Fibroblast of skin of back (primary cell): ENCODE results near the gene HRG.

ENCODE experiments used
- DNase-seq: peaks from one replicate; pipeline ENCODE4 v3.0.0-alpha.2; 2013

Gene HRG

DNA sequence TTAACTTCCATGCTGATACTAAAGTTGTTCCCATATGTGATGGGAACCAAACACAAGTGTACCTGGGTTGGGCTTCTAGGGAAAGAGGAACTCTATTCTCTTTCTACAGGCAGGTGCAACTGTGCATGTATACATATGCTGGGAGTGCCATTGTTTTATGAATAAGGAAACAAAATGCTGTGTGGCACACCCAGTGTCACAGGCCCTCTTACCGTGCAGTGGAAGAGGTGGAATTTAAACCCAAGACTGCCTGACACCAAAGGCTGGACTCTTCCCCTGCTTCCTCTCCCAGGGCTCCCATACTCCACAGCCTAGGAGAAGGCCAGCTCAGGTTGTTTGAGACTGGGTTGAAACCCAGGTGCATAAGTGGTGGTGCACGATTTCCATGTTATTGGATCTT, 27.6 kb upstream of the HRG start:
- DNase-seq, result no peak

DNA sequence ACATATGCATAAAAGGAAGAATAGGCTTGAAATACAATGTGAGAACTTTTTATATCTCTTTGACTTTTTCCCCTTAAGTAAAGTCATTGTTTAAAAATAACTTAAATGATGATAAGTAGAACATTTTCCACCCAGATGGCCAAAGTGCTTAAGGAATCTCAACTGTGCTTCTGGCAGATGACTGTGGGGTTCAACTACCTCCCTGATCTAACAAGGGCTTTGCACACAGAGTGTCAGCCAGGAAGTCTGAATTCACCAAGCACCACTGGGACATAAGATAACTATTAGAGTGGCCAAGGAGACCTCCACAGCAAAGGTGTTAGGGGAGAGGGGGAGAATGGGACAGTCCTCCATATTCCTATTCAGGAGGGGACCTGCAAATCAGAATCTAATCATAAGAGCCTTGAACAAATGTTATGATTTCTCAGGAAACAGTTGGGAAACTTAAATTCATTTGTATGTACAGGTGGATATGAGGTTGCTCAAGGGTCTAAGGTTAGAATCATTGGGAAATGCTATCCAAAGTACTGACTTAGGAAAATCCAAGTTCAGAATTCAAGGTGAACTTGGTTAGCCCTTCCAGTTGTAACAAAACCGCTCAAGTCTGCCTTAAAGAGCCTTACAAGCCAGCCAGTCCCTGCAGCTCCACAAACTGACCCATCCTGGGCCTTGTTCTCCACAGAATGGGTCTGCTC, 25.9 kb upstream of the HRG start, which contains the start of gene FETUB:
FETUB (plus strand) TSS at position 622 of the 695 bp plus-strand sequence; CDS start at position 684, 62 bp downstream.
- no peak for DNase-seq

DNA sequence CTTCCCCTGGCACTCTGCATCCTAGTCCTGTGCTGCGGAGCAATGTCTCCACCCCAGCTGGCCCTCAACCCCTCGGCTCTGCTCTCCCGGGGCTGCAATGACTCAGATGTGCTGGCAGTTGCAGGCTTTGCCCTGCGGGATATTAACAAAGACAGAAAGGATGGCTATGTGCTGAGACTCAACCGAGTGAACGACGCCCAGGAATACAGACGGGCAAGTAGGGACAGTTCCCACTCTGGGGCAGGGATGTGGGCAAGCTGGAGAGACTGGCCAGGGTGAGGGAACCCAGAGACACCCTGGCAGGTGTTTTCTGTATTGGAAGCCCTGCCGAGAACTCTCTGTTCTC, 25.4 kb upstream of the HRG start:
- peak; percentile 33 for DNase-seq

DNA sequence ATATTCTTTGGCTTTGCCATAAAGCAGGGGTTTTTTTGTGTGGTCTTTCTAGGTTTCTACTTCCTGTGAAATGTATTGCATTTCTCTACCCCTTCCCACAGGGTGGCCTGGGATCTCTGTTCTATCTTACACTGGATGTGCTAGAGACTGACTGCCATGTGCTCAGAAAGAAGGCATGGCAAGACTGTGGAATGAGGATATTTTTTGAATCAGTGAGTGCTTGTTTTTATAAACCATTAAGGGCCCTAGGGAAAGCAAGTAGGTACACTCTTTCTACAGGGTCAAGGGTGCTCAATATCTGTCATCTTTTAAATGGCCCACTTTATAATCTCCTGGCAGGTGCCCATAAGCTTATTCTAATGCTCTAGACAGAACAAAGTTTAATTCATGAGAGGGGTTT, 24.9 kb upstream of the HRG start:
- DNase-seq, result no peak

DNA sequence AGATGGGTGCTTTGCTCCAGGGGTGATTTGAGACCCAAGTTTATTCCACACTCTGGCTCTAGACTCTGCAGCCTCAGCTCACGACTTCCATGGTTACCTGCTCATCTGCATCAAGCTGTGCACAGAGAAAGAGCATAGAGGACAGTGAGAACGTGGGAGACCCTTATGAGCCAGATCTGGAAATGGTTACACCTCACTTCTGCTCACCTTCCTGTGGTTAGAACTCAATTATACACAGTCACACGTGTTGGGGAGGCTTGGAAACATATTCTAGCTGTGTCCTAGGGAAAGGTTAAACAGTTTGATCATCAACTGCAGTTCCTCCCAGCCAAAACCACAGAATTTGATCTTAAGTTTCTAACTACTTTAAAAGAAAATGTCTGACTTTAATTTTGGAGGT, 23.8 kb upstream of the HRG start:
- no peak for DNase-seq

DNA sequence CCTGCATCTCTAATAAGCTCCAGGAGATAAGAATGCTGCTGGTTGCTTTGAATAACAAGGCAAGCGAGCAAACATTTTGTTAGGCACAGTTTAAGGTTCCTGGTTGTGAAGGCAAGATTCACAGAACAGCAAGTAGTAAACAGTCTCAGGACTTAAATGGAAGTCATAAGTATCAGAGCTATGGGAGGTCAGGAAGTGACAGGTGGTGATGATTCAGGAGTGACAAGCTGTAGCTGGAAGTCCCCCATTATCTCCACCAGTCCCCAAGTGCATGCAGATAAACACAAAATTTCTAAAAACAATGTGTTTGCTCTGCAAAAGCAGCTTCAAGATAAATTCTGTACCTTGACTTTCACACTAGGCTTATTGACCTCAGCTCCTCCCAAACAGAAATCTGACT, 22.3 kb upstream of the HRG start:
- DNase-seq, result no peak

DNA sequence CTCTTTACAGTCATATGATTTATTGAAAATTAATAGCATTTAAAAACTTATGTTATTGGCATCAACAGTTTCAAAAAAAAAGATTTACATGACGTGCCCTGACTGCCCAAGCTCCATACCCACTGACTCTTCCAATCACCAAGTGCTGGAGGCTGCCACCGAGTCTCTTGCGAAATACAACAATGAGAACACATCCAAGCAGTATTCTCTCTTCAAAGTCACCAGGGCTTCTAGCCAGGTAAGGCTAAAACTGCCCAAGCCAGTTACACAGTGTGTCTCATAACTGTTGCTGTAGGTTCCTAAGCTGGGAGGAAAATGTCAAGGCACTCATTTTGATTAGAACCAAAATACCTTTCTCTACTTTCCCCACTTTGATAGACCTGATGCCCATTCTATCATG, 21.1 kb upstream of the HRG start:
- DNase-seq, result no peak

DNA sequence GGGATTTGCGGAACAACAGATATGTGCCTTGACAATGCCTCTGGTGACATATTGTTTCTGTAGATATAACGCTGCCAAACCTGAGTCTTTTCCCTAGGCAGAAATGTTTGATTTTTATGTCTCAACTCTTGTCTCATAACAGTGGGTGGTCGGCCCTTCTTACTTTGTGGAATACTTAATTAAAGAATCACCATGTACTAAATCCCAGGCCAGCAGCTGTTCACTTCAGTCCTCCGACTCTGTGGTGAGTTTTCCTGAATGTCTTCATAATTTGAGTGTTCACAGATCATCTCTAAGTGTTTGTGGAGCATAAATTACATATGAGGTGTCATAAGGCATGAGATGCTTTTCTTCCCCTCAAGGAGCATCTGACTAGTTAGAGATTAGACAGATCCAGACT, 19.7 kb upstream of the HRG start:
- DNase-seq, result no peak

DNA sequence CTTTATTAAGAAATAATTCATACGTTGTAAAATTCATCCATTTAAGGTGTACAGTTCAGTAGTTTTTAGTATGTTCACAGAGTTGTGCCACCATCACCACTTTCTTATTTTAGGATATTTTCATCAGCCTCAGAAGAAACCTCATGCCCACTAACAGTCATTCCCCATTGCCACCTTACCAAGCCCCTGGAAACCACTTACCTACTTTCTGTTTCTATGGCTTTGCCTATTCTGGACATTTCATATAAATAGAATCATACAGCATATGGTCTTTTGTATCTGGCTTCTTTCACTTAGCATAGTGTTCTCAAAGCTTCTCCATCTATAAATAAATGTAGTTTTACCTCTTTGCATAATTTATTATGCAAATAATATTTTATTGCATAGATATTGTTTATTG, 19.0 kb upstream of the HRG start:
- no peak for DNase-seq

DNA sequence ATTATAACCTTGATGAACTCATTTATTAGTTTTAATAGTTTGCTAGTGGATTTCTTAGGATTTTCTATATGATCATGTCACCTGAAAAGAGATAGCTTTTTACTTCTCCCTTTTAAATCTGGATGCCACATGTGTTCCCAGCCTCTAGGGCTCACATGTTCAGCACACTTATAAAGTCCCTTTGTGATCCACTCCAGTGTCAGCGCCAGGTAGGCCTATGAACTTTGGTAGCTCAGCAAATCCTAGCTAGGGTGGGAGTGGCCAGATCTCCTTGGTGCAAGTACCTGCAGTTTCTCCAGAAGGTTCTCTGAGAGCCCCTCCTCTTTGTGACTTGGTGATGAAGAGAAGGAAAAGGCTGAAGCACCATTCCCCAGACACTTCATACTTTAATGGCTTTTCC, 17.0 kb upstream of the HRG start:
- DNase-seq, result no peak

DNA sequence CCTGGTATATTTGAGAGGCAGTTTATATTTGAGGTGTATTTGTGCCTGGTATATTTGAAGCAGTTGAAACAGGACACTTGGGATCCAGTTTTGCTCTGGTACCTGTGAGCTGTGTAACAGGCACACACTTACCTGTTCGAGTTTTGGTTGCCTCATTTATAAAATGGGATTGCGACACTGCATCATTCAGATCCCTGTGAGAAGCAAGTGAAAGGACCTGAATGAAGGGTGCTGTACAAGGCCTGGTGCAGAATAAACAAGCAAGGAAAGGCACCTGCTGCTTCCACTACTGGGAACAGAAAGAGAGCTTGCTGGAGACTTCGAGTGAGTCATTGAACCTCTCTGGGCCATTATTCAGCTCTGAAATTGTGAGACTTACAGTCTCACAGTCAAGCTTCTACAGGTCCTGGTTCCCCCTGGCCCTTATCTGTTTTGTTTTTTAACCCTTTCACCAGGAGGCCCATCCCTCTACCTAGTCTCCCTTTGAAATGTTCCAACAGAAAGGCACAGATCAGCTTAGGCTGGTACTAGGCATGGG, 14.1 kb upstream of the HRG start:
- no peak for DNase-seq

DNA sequence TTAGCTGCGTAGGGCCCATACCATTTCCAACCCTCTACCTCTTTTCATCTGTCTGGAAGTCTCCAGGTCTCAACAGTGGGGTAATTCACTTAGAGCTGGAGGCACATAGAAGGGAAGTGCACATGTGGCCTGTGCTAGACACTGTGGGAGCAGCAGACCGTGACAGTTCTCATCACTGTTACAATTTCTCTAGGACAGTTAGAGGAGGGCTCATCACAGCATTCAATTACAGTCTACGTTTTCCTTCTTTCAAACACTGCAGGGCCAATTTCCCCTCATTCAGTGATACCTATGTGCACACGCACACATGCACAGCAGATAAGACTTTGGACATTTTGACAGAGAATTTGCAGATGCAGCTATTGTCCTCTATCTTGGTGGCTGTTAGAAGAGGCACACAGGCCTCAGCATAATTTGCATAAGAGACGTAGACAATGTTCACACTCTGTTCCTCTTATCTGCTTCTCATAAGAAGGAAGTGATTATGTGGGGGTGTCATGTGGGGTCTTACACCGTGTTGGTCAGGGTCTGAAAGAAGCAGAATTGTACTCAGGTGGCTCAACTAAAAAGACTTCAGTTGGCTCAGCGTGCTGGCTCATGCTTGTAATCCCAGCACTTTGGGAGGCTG, 12.6 kb upstream of the HRG start:
- DNase-seq, result no peak

DNA sequence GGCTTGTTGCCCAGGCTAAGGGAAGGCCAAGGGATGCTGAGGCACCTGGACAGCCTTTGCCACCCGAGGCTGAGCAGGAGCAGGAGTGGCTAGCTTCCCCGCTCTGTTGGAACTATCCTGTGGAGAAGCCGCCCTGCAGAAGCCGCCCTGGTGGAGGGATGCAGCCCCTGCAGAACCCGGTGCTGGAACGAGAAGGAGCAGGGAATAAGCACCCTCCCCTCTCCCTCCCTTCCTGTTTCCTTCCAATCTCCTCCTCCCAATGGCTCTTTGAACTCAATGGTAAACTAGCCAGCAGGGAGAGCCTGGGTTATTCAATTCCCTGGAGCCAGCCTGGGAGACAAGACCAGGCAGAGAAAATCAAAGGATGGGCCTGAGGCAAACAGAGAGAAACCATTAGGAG, 11.8 kb upstream of the HRG start:
- no peak for DNase-seq

DNA sequence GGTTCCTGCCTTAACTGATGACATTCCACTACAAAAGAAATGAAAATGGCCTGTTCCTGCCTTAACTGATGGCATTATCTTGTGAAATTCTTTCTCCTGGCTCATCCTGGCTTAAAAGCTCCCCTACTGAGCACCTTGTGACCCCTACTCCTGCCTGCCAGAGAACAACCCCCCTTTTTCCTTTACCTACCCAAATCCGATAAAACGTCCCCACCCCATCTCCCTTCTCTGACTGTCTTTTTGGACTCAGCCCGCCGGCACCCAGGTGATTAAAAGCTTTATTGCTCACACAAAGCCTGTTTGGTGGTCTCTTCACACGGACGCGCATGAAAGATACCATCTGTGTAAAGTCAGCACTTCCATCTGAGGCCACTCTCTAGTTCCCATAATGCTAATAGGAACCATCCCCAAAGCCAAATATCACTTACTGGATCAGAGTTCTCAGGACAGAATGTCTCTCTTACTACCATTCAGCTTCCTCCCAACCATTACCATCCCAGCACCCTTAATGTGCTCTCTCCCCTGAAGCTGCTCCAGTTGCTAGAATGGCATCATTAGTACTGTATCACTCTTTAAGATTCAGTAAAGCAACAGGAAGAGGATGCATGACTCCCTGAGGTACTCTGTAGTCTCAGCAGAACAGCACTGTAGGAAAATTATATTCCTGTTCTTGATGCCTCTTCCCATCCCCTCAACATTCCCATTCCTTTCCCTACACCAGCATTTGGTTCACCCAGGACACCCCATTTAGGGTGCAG, 2.3 kb upstream of the HRG start:
- no peak for DNase-seq

DNA sequence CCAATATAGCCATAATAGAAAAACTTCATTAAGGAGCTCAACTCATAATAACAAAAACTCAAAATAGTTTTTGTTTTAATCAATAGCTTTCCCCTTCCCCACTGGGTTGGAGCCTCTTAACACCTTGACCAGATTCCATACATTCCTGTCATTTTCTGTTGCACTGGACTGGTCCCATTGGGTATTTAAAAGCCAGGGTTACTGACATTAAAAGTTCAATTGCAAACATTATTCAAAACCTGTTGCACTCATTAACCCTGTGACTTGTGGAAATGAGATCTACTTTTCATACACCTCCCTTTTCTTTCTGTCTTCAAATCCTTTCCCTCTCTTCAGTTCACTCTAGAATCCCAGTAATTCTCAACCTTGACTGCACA, 1.7 kb upstream of the HRG start:
- DNase-seq, result no peak

DNA sequence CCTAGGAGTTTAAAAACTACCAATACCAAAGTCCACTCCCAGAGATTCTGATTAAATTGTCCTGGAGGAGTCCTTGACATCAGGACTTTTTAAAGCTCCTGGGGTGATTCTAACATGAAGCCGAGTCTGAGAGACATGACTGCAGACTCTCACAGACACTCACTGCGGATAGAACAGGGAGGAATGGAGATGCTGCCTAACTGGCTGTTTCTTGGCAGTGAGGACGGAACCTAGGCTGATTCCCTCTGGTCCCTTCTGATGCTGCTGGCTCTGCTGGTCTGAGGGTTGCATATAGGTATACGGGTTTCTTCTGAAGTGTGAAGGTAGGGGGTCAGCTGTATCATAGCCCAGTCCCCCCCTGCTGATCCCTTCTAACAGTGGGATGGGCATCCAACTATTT, 1.3 kb upstream of the HRG start:
- DNase-seq, result no peak

DNA sequence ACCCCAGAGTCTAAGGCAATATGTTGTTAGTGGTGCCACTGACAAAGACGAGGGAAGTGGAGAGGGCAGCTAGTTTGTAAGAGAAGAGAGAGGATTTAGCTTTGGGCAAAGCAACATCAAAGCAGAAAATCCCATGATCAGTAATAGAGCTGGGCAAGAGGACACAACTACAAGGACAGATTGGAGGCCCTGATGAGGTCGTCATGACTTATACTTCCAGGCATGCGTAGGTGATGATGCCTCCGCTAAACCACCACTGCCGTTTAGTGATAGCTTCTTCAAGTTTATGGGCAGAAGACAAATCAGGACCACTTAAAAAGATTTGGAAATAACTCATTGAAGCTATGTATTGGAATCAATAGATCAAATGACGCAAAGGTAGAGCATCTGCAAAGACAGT, 2.6 kb downstream of the HRG start:
- DNase-seq, result no peak

DNA sequence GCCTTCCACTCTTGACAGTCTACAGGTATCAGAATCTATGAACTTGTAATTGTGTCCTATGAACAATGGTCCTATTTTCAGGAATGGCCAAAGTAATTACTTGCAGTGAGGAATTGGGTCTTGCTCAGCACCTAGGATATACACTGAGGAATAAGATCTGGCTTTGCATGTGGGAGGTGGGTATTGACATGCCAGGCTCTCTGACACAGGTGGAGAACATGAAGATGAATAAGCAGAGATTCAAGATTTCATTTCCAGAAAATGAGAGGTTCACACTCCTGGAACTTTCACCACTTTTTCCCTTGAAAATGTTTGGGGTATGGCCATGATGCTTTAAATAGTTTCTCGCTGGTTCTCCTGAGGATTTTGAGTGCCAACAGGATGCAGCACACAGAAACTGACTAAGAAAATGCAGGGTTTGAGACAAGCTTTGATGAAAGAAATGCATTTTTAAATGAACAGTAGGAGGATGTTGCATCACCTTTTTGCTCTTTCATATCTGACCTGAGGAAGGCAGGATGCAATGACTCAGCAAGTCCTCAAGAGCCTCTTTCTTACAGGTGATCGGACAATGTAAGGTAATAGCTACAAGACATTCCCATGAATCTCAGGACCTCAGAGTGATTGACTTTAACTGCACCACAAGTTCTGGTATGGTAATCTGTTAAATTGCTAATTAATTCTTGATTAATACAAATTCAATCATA, 3.7 kb downstream of the HRG start:
- no peak for DNase-seq

DNA sequence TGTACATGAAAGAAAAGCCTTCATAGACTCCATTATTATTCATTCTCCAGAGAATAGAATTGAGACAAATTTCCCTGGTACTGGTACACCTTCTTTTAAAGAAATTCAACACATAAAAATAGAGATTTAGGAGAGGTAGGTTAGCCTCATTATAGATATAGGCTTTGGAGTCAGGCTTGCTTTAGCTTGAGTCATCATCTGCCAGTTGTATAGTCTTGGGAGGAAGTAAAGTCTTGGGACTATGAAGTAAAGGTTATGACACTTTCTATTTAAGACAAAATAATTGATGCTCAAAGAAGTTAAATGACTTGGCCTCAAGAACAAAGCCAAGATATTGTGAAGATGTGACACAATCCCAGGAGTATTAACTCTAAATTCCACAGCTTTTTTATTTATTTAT, 4.3 kb downstream of the HRG start:
- no peak for DNase-seq

DNA sequence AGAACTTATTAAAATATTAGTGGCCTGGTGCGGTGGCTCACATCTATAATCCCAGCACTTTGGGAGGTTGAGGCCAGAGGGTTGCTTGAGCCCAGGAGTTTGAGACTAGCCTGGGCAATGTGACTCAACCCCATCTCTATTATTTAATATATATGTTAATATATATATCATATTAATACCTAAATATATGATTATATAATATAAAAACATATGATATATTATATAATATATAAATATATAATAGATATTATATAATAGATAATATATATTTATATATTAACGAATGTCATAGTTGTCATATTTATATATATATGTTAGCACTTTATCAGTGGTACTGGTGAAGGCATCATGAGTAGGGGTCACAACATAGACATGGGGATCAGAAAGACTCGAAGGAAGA, 5.2 kb downstream of the HRG start:
- no peak for DNase-seq

DNA sequence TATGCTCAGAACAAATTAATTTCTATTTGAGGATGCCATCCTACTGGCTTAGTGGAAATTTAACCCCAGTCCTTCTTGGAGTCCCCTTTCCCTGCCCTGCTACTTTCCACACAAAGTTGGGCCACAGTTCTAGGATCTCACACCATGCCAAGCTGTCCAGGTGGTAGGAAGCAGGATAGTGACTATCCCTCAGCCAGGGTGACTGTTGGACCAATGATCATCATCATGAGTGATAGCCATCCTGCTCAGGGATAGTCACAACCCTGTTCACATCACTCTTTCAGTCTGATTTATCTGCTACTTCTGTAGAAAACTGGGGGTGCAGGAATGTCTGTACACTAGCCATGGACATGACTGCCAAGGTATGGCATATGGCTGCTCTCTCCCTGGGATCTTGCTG, 12.8 kb downstream of the HRG start:
- no peak for DNase-seq

DNA sequence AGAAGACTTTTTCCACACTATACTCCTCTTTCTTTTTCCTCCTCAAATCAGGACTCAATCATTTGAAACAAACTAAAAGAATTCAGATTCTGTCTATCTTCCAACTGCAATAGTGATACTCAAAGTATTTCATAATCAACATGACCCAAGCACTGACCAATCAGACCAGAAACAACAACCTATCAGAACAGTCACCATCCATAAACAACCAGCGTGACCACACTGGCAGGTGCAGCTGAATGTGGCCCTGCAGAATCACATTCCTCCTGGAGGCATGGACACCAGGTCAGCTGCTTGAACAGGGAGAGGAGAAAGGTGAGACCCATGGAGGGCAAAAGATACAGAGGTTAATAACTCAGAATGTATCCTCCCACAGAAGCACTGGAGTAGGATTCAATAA, 13.3 kb downstream of the HRG start:
- DNase-seq, result no peak

DNA sequence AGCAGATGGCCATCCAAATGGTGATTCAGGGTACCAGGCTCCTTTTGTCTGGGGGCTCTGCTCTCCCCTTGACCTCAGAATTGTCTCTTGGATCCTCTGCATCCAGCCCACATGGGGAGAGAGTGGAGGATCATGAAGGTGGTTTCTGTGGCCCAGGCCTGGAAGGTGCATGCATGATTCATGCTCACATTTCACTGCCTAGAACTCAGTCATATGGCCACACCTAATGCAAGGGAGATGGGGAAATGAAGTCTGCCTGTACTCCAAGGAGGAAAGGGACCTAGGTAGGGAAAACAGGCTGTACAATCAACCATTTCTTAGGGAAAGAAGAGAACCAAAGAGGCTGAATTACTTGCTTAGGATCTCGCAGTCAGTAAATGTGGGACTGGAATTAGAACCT, 15.1 kb downstream of the HRG start:
- no peak for DNase-seq
